Stimulated activated CD4-positive, alpha-beta T cell treated with anti-CD3 and anti-CD28 coated beads, Interleukin-1b, Interleukin-23, amount 100 ng/mL, for 24 hours (primary cell): Measurements from ENCODE around the gene SLC25A31.
A peak's percentile ranks its signal among the peaks of the same experiment; 100 is the strongest.

Source experiments
- DNase-seq, 4 experiments: peaks; one replicate each; pipeline ENCODE4 v3.0.0-alpha.2; 2020; ENCODE audit warnings: low read depth in 4 of 4, low spot score in 1 of 4

SLC25A31 gene

DNA sequence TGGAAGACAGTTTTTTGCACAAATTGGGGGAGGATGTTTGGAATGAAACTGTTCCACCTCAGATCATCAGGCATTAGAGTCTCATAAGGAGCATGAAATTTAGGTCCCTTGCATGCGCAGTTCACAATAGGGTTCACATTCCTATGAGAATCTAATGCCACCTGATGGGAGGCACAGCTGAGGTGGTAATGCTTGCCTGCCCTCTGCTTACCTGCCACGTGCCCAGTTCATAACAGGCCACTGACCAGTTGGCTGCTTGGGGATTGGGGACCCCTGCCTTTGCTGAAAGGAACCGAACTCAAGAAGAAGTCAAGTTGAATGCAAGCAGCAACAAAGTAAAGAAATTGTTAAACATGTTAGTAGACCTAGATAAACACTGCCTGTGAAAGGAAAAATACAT, 47.3 kb downstream of the SLC25A31 start:
- no peak for DNase-seq

DNA sequence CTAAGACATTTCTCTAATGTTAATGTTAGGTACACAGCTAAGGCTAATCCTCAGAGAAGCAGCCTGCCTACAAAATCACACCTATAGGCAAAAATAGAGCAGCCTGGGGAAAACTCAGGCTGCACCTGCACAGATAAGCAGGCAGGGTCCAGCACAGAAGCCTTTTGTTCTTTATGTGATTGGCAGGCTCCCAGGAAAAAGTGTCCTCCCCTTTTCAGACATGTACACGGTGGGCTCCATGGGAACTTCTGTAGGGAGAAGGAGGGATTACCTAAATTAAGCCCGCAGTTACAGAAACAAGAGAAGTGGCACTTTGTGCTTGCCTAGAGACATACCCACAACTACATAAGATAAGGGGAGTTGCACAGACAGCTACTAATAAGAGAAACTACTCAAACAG, 47.9 kb downstream of the SLC25A31 start:
- DNase-seq, result no peak

- DNase-seq, result no peak
These were observed 50.4 kb downstream of the SLC25A31 start for GRCh38 chr4:127780598-127780997.

GRCh38 chr4:127781300-127782024, 51.3 kb downstream of the SLC25A31 start:
- DNase-seq, result no peak

GRCh38 chr4:127782025-127782274, 51.8 kb downstream of the SLC25A31 start:
- no peak for DNase-seq

GRCh38 chr4:127782275-127783025, 52.2 kb downstream of the SLC25A31 start, which contains the start of gene HSPA4L:
Gene HSPA4L, plus strand, starts transcription at chr4:127782322. Its CDS starts 229 bp downstream, at chr4:127782551.
- peak in 2 of 4 experiments; percentile 46 to 47 for DNase-seq

- no peak for DNase-seq
These were observed 53.0 kb downstream of the SLC25A31 start for GRCh38 chr4:127783026-127783769.

DNA sequence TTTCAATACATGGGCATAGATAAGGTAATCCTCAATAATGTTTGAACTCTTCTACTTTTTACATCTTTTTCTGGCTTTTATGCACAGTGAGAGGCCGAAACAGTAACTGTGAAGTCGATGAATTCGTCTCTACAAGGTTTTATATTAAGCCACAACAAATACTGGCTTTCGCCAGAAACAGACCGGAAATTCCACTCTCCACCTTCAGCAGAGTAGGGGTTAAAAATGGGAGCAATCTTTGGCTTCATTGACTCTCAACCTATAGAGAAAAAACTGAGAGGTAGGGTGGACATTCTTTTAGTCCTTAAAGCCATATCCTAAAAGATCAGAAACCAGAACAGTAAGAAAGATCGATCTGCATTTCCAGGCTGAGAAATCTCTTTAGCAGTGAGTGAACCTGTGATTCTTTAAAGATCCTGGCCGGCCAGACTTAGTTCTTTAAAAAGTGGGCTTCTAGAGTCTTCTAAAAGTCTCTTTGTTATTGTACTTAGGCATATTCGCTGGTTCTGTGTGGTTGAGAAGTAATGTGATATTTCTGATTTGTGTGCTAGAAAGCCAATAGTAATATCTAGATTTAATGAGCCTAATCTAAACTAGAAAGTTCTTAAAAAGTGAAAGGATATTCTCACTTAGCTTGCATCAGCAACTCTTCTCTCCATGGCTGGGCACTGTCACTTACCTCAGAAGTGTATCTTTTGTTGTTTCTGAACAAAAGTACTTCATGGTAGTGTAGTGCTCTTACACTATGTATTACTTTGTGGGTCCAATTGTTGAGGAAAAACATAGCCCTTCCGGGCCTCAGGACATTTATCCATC, 54.0 kb downstream of the SLC25A31 start:
- DNase-seq, result no peak

- DNase-seq, result no peak
These were observed 58.3 kb downstream of the SLC25A31 start for GRCh38 chr4:127788517-127788916.

GRCh38 chr4:127791391-127791790, 61.2 kb downstream of the SLC25A31 start:
- no peak for DNase-seq

DNA sequence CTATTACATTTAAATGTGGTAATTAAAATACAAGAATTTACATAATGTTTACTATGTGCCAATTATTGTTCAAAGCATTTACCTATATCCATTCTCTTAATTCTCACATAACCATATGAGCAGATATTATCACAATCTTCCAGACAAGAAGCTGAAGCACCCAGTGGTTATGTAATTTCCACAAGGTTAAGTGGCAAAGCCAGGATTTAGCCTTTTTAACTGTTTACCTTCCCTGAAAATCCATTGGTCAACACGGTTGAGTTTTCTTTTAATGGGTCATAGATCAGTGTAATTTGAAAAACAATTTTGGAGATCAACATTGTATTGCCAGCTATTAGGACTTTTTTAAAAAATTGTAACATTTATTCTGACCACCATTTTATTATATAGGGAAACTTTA, 63.3 kb downstream of the SLC25A31 start:
- DNase-seq, result no peak

DNA sequence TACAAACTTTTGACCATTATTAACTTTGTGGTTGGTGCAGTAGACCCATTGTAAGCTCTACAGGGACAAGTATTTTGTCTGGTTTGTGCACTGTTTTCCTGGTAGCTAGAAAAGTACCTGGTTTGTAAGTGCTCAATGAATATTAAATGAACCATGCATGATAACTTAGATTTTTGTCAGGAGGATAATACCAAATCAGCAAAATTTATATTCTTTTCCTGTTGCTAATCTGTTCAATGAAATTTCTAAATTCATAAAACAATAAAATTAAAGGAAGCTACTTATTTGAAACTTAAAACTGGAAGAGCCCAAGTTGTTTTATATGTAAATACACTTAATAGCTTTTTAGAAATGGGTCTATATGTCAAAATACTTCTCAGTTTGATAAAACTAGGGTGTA, 69.5 kb downstream of the SLC25A31 start:
- DNase-seq, result no peak

DNA sequence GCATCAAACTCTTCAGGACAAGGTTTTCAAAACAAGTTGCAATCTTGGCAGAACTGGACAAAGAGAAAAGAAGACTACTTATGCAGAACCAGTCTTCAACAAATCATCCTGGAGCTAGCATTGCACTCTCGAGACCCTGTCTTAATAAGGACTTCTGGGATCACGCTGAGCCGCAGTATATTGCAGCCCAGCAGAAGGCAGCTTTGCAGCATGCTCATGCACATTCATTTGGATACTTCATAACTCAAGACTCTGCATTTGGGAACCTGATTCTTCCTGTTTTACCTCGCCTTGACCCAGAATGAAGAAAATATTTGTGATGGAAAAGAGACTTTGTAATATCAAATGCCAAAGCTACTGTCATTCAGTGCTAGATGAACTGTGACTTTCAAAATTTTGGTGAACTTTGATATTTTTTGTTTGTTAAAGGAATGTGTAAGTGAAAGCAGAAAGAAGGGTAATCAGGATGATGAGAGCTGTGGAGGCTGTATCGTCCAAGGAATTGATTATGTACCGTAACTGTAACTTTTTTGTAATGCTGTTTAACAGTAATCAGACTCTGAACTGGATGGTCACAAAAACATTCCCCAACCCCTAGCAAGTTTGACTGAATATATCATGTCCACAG, 79.1 kb downstream of the SLC25A31 start:
- DNase-seq, result no peak

DNA sequence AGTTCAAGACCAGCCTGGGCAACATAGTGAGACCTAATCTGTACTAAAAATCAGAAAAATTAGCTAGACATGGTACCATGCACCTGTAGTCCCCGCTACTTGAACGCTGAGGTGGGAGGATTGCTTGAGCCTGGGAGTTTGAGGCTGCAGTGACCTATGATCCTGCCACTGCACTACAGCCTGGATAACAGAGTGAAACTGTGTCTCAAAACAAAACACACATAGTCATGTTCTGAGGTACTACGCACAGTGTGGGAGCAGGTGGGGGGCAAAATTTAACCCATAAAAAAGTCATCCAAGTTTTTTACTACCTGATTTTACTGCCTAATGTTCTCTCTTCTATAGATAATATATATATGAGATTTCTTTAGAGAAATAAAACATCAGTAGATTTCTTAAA, 80.4 kb downstream of the SLC25A31 start:
- DNase-seq, result no peak

GRCh38 chr4:127822430-127822829, 92.2 kb downstream of the SLC25A31 start:
- DNase-seq, result no peak
